BLaER1 (cell line): ENCODE results near the gene MRGPRD.
"Not testable (repeated sequence)": the region's sequence is repeated elsewhere in the genome, so short reads cannot be mapped to it uniquely, and the experiment has no call there.

Experiments
- H3K27ac ChIP-seq: shearing (Covaris generic); formaldehyde crosslinking; 2 replicates; pipeline ENCODE4 v1.8.1; 2022
- H3K27me3 ChIP-seq: shearing (Covaris generic); formaldehyde crosslinking; 2 replicates; pipeline ENCODE4 v1.8.1; 2022
- H3K36me3 ChIP-seq: shearing (Covaris generic); formaldehyde crosslinking; 2 replicates; pipeline ENCODE4 v1.8.1; 2022
- H3K4me1 ChIP-seq: shearing (Covaris generic); formaldehyde crosslinking; 2 replicates; pipeline ENCODE4 v1.8.1; 2022
- H3K4me2 ChIP-seq: shearing (Covaris generic); formaldehyde crosslinking; 2 replicates; pipeline ENCODE4 v1.8.1; 2022
- H3K4me3 ChIP-seq: shearing (Covaris generic); formaldehyde crosslinking; 2 replicates; pipeline ENCODE4 v1.8.1; 2022
- H3K9ac ChIP-seq: shearing (Covaris generic); formaldehyde crosslinking; 2 replicates; pipeline ENCODE4 v1.8.1; 2022
- H3K9me3 ChIP-seq: shearing (Covaris generic); formaldehyde crosslinking; 2 replicates; pipeline ENCODE4 v1.8.1; 2022
- H4K20me1 ChIP-seq: shearing (Covaris generic); formaldehyde crosslinking; 2 replicates; pipeline ENCODE4 v1.8.1; 2022
- Cebpa-rat ChIP-seq: shearing (Covaris generic); IDR thresholded peaks from 2 replicates; pipeline ENCODE4 v1.8.1; 2022

MRGPRD gene

DNA sequence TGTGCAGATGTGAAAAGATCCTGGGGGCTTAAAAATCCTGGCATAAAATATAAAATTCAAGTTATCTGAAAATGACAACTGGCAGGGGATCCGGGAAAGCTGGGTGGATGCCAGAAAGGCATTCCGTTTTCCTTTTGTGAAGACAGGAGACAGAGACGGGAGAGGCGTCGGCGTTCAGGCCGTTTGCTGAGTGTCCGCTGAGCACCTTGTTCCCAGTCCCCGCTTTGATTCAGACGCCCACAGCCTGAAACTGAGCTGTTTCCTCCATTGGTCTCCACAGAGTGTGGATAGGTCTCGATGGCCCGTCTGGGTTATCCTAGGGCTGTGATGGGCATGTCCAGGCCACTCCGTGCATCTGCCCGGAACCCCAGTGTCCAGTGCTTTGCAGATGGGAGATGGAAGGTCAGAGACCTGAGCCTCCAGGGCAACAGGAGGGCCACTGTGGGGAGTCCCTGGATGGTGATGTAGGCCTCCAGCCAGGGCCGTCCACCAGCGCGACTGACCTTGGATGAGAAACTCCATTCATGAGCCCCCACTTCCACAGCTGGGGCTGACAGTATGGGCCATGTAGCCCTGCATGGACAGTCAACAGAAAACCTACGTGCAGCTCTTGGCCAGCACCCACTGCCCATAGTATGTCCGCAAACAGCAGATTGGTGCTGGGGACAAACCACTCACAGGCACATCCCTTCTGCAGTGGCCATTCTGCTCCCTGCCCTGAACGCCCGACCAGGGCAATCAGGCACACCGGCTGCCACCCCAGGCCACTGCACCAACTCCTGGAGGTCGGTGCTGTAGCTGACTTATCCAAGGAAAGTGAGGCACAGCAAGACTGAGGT, 20.7 kb upstream of the MRGPRD start:
- no peak for TF ChIP-seq Cebpa-rat
- H3K4me3 ChIP-seq, result no peak overlapping the region
- no peak overlapping the region for H3K4me2 ChIP-seq
- H3K9me3 ChIP-seq, result no peaks in the 10 kb centered on the region
- H3K9ac ChIP-seq, result no peak overlapping the region
- H3K4me1 ChIP-seq, result peaks cover 25% of the 10 kb centered on the region
- no peak overlapping the region for H3K27ac ChIP-seq
- H4K20me1 ChIP-seq, result no peaks in the 10 kb centered on the region
- no peaks in the 10 kb centered on the region for H3K27me3 ChIP-seq
- no peaks in the 10 kb centered on the region for H3K36me3 ChIP-seq

DNA sequence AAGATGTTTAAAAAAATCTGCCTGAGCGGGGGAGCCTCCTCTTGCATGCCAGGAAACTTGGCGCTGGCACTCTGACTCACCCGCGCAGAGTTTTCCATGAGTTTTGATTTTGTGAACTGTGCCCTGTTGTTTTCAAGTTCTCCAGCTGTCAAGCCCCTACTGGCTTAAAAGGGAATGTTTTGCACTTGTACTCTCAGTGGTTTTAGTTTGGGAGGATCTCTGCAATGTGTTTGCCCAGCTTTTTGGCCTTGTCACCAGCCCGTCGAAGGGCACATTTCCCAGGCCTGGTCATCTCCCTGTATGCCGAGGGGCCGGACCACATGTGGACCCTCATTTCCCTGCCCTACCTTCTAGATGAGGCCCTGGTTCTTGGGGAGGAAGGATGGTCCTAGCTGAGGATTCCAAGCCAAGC, 20.1 kb upstream of the MRGPRD start:
- Histone ChIP-seq H3K9me3 (no peaks in the 10 kb centered on the region), H3K36me3 (no peaks in the 10 kb centered on the region), H3K27ac (no peak overlapping the region), H3K9ac (no peak overlapping the region), H3K27me3 (no peaks in the 10 kb centered on the region), H3K4me1 (peaks cover 25% of the 10 kb centered on the region), H4K20me1 (no peaks in the 10 kb centered on the region), H3K4me3 (no peak overlapping the region), H3K4me2 (no peak overlapping the region)
- TF ChIP-seq Cebpa-rat, result no peak

DNA sequence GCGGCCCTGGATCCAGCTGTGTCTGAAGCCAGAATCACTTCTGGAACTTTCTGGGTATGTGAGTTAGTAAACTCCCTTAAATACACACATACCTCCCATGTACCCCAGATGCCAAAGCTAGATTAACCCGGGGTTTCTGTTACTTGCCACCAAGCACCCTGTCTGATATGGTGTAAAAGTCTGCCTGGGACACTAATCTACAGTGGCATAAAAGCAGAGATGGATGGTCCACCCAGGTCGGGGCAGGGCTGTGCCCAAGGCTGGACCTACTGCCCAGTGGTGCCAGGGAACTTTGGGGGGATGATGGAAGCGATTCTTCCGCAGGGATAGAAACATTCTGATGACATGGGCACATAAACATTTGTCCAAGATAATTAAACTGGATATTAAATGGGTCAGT, 19.6 kb upstream of the MRGPRD start:
- H3K27me3 ChIP-seq, result no peaks in the 10 kb centered on the region

DNA sequence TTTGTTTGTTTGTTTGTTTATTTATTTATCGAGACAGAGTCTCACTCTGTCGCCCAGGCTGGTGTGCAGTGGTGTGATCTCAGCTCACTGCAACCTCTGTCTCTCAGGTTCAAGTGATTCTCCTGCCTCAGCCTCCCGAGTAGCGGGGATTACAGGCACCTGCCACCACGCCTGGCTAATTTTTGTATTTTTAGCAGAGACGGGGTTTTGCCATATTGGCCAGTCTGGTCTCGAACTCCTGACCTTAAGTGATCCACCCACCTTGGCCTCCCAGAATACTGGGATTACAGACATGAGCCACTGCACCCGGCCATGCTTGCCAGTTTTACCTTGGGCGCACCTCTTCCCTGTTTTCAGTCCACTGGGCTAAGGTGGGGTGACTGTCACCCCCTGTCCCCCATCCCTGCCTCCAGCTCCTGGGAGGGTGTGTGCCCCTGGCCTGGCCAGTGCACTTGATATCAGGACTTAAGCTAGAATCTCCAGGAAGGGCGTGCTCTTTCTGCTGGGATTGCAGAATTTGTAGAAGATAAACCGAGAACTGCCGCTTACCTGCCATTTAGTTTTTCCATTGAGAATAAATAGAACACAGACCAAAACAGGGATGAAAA, 19.1 kb upstream of the MRGPRD start:
- not testable (repeated sequence) for H4K20me1 ChIP-seq, H3K36me3 ChIP-seq, H3K9ac ChIP-seq, H3K4me3 ChIP-seq, H3K27ac ChIP-seq, H3K27me3 ChIP-seq, H3K4me2 ChIP-seq, H3K9me3 ChIP-seq
- peaks cover 21% of the 10 kb centered on the region for H3K4me1 ChIP-seq

More for the DNA sequence above, 19.6 kb upstream of the MRGPRD start:
- Histone ChIP-seq H3K9ac (no peak overlapping the region), H3K4me1 (peaks cover 25% of the 10 kb centered on the region), H3K4me3 (no peak overlapping the region), H3K4me2 (no peak overlapping the region), H3K9me3 (no peaks in the 10 kb centered on the region), H3K36me3 (no peaks in the 10 kb centered on the region), H4K20me1 (no peaks in the 10 kb centered on the region), H3K27ac (no peak overlapping the region)
- TF ChIP-seq Cebpa-rat, result no peak

DNA sequence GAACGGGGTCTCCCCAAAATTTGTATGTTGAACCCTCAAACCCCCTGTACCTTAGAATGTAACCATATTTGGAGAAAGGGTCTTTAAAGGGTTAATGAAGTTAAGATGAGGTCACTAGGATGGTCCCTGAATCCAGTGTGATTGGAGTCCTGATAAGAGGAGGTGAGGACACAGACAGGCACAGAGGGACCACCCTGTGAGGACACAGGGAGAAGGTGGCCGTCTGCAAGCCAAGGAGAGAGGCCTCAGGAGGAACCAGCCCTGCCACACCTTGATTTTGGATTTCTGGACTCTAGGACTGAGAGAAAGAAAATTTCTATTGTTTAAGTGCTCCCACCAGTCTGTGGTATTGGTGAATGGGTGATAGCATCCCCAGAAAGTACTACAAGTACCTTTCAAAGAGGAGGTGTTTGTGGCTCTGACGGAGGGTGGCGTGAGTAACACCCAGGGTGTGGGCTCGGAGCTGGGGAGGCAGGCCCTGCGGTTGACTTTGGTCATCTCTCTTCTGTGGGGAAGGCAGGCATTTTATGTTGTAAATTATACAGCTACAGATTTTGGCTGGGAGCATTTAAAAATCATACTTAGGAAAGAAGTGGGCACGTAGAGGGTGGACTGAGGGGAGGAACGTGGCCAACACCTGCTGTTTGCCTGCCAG, 18.4 kb upstream of the MRGPRD start:
- H3K9ac ChIP-seq, result no peak overlapping the region
- no peaks in the 10 kb centered on the region for H3K36me3 ChIP-seq
- H3K27ac ChIP-seq, result no peak overlapping the region
- no peaks in the 10 kb centered on the region for H4K20me1 ChIP-seq
- TF ChIP-seq Cebpa-rat, result no peak
- no peaks in the 10 kb centered on the region for H3K27me3 ChIP-seq
- no peak overlapping the region for H3K4me3 ChIP-seq
- H3K4me2 ChIP-seq, result no peak overlapping the region
- no peaks in the 10 kb centered on the region for H3K9me3 ChIP-seq
- peaks cover 19% of the 10 kb centered on the region for H3K4me1 ChIP-seq

DNA sequence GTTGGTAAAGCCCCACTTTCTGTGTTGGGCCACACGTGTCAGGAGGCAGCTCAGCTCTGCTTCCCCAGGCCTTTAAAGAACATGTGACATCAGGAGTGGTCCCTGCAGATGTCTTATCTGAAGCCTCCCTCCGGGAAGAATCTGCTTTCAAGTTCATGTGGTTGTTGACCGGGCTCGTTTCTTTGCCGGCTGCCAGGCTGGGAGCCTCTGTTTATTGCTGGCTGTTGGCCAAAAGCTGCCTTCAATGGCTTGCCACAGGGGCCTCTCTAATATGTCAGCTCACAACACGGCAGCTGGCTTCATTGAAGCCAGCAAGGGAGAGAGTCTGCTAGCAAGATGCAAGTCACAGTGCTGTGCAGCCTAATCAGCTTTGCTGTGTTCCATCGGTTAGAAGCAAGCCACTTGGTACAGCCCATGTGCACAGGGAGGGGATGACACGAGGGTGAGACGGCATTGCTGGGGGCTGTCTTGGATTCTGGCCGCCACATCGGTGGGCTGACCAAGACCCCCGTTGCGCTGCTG, 17.7 kb upstream of the MRGPRD start:
- TF ChIP-seq Cebpa-rat, result no peak
- Histone ChIP-seq H3K4me3 (no peak overlapping the region), H3K9ac (no peak overlapping the region), H3K4me1 (peaks cover 19% of the 10 kb centered on the region), H3K27ac (no peak overlapping the region), H3K36me3 (no peaks in the 10 kb centered on the region), H3K27me3 (no peaks in the 10 kb centered on the region), H4K20me1 (no peaks in the 10 kb centered on the region), H3K4me2 (peak overlapping the region; percentile 49), H3K9me3 (no peaks in the 10 kb centered on the region)

DNA sequence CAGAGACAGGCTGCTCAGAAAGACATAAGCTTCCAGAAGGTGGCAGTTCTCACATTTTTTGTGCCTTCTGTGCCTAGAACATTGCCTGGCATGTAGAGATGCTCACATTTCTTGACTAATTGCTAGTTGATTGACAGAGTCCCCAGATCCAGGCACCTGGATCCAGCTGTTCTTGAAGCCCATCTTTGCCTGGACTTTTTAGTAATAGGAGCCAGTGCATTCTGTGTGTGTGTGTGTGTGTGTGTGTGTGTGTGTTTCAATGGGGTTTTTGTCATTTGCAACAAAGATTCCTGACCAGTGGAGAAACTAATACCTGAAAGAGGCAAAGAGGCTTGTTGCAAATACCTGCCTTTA, 17.2 kb upstream of the MRGPRD start:
- Histone ChIP-seq H3K27ac (no peak overlapping the region), H3K27me3 (no peaks in the 10 kb centered on the region)

DNA sequence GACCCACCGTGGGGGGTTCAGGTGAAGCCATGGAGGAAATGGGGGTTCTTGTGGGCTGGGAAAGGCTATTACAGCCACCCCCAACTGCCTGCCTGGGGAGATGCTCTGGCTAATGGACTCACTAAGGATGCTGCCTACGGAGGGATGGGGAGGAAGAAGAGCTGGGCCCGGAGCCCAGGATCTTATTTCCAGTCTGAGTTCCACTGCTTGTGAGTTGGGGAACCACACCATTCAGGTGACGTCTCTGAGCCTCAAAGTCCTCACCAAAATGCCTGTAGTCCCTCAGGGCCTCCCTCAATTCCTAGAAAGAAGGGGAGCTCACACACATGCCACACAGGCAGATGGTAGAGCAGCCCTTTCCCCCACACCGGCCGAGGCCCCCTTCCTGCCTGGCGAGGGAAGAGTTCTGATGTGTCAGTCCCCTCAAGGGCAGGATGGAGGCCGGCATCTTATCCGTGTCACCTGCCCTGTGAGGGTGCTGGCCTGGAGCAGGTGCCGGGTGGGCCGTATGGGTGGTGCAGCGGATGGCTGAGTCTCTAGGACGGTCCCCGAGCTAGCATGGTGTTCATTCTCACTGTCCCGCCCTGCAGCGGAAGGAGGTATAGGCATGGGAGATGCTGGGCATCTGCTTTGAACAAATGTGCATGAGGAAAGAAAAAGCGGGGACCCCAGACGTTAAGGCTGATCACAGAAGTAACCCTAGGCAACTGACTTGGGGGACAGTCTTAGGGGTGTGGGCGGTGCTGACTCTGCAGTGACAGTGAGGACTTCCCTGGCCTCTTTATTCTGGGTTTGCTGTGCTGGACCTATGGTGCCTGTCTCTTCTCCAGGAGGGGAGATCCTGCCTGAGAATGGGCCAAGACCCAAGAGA, 16.6 kb upstream of the MRGPRD start:
- Histone ChIP-seq H3K4me1 (peaks cover 19% of the 10 kb centered on the region), H3K36me3 (no peaks in the 10 kb centered on the region), H3K4me3 (no peak overlapping the region), H3K27ac (no peak overlapping the region), H3K27me3 (no peaks in the 10 kb centered on the region), H4K20me1 (no peaks in the 10 kb centered on the region), H3K9me3 (no peaks in the 10 kb centered on the region), H3K4me2 (no peak overlapping the region), H3K9ac (no peak overlapping the region)
- TF ChIP-seq Cebpa-rat, result no peak

More for the DNA sequence above, 17.2 kb upstream of the MRGPRD start:
- Histone ChIP-seq H3K4me1 (peaks cover 19% of the 10 kb centered on the region), H3K9me3 (no peaks in the 10 kb centered on the region), H3K4me3 (no peak overlapping the region), H4K20me1 (no peaks in the 10 kb centered on the region), H3K36me3 (no peaks in the 10 kb centered on the region), H3K4me2 (peak overlapping the region; percentile 49), H3K9ac (no peak overlapping the region)
- no peak for TF ChIP-seq Cebpa-rat

DNA sequence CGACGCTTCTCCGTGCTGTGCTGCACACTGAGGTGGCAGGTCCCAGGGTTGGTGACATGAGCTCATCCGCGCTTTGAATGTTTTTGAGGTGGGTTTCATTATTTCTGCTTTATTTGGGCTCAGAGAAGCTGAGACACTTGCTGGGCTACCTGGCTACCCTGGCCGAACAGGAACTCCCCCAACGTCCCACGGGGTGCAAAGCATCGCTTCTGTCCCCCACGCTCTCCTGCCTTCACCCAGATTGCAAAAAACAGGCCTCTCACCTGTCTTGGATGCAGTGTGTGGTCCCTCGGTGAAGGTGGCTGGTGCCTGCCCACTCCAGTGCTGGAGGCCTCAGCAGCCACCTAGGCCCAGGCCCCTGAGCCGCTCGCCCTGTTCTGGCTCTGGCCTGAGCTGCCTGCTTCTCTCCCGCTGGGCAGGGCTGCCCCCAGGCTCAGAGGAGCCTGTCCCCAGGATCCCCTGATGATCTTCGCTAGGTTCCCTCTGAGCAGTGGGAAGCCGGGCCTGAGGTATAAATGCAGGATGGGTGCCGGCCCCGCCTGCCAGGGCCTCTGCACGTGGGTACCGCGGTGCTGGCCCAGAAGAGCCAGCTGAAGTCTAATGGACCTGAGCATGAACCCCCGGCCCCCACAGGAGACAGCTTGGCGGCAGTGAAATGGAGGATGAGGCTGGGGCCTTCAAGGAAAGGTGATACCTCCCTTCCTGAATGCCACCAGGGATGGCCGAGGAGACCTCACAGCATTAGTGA, 15.8 kb upstream of the MRGPRD start:
- H3K4me1 ChIP-seq, result peaks cover 19% of the 10 kb centered on the region
- no peak overlapping the region for H3K4me3 ChIP-seq
- H3K27me3 ChIP-seq, result no peaks in the 10 kb centered on the region
- H3K36me3 ChIP-seq, result no peaks in the 10 kb centered on the region
- TF ChIP-seq Cebpa-rat, result no peak
- no peak overlapping the region for H3K4me2 ChIP-seq
- H3K9ac ChIP-seq, result no peak overlapping the region
- no peaks in the 10 kb centered on the region for H3K9me3 ChIP-seq
- no peaks in the 10 kb centered on the region for H4K20me1 ChIP-seq
- no peak overlapping the region for H3K27ac ChIP-seq
